ENCODE measurements around the gene SRSF5.

- TF ChIP-seq POLR2AphosphoS5 (IDR thresholded peaks at IDR 0.05; ENCODE audit: insufficient read depth, low read depth, low read length) = no peak
- TF ChIP-seq MYC (IDR thresholded peaks at IDR 0.05; ENCODE audit: low read depth, low read length) = no peak
- TF ChIP-seq EZH2 (IDR thresholded peaks at IDR 0.05; ENCODE audit: borderline replicate concordance, low read depth, low read length, severe bottlenecking) = no peak
- TF ChIP-seq, protein P1, sequence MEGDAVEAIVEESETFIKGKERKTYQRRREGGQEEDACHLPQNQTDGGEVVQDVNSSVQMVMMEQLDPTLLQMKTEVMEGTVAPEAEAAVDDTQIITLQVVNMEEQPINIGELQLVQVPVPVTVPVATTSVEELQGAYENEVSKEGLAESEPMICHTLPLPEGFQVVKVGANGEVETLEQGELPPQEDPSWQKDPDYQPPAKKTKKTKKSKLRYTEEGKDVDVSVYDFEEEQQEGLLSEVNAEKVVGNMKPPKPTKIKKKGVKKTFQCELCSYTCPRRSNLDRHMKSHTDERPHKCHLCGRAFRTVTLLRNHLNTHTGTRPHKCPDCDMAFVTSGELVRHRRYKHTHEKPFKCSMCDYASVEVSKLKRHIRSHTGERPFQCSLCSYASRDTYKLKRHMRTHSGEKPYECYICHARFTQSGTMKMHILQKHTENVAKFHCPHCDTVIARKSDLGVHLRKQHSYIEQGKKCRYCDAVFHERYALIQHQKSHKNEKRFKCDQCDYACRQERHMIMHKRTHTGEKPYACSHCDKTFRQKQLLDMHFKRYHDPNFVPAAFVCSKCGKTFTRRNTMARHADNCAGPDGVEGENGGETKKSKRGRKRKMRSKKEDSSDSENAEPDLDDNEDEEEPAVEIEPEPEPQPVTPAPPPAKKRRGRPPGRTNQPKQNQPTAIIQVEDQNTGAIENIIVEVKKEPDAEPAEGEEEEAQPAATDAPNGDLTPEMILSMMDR (IDR thresholded peaks at IDR 0.05; ENCODE audit: extremely low read depth in 1 of 2, insufficient read depth in 1 of 2, low read depth in 1 of 2, low read length in 2 of 2) = no peak
- TF ChIP-seq, protein P2, sequence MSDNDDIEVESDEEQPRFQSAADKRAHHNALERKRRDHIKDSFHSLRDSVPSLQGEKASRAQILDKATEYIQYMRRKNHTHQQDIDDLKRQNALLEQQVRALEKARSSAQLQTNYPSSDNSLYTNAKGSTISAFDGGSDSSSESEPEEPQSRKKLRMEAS (IDR thresholded peaks at IDR 0.05; ENCODE audit: insufficient read depth, insufficient read length) = no peak
- no peak for TF ChIP-seq POLR2A (IDR thresholded peaks at IDR 0.05; ENCODE audit: low read depth, low read length)
- TF ChIP-seq GATA2 (IDR thresholded peaks at IDR 0.05; ENCODE audit: insufficient read depth, insufficient read length, low read depth, low read length) = no peak
Measured at GRCh38 chr14:69754487-69754886, 12.5 kb upstream of the SRSF5 start.

Measured in endothelial cell of umbilical vein (primary cell).